ENCODE measurements around the gene SRSF10. TPM values are rescaled to one million over a fixed set of nuclear protein-coding genes. Genes with fewer than 3 reads are reported as not detected.

SRSF10 gene
- polyA plus RNA-seq, 3 donors, result 66.6 to 76.2 (median 75.6) TPM

DNA sequence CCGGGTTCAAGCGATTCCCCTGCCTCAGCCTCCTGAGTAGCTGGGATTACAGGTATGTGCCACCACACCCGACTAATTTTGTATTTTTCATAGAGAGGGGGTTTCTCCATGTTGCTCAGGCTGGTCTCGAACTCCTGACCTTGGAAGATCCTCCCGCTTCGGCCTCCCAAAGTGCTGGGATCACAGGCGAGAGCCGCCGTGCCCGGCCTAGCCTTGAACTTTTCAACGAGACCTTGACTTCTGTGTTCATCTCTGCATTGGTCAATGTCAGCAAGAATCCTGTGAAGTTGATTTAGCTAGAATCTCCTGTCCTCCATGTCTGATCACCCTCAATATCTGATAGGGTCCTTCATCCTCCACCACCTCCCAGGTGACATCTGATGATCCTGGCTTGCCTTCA, 55.5 kb downstream of the SRSF10 start:
- Histone ChIP-seq H3K4me2 (replicated peaks; ENCODE audit: extremely low read depth, low read length, poor library complexity, severe bottlenecking) (no peak overlapping the region), H3K27ac (ENCODE audit: low read depth in 1 of 2, low read length in 2 of 2) (no peak overlapping the region), H3K36me3 (replicated peaks in 1 of 2; ENCODE audit: control insufficient read depth in 1 of 2, insufficient read depth in 2 of 2, low read length in 2 of 2) (no peaks in the 10 kb centered on the region), H2AFZ (ENCODE audit: insufficient read depth, low read depth, low read length, poor library complexity, severe bottlenecking) (no peak overlapping the region), H3K27me3 (ENCODE audit: control insufficient read depth in 2 of 2, insufficient read depth in 2 of 2, low read length in 2 of 2) (no peaks in the 10 kb centered on the region), H3K9me3 (replicated peaks in 1 of 2; ENCODE audit: control insufficient read depth in 1 of 2, insufficient read depth in 1 of 2, low read length in 2 of 2) (no peaks in the 10 kb centered on the region), H3K9ac (ENCODE audit: insufficient read depth, low read length, poor library complexity, severe bottlenecking) (no peak overlapping the region), H3K4me3 (replicated peaks in 1 of 3; ENCODE audit: low read depth in 2 of 3, low read length in 3 of 3) (no peak overlapping the region), H4K20me1 (ENCODE audit: insufficient read depth, low read length) (no peaks in the 10 kb centered on the region), H3K4me1 (ENCODE audit: control insufficient read depth in 1 of 2, insufficient read depth in 2 of 2, low read length in 2 of 2) (peaks cover 8 to 10% of the 10 kb centered on the region in 2 donors), H3K79me2 (ENCODE audit: insufficient read depth, low read length) (no peaks in the 10 kb centered on the region)
- Mint-ChIP-seq H3K4me1 (peaks cover 11% of the 10 kb centered on the region), H3K27me3 (ENCODE audit: low read depth in 3 of 3) (peaks cover 0 to under 1% (median under 1%) of the 10 kb centered on the region in 3 donors), H3K4me3 (no peak overlapping the region), H3K27ac (peak overlapping the region in 1 of 7 donors; percentile 35), H3K9me3 (peaks cover 0 to 1% (median 0%) of the 10 kb centered on the region in 7 donors), H3K36me3 (no peaks in the 10 kb centered on the region)
- 97% methylated on average over 6 of the region's 11 CpGs for WGBS (ENCODE audit: insufficient coverage)
- no peak for DNase-seq
- intact Hi-C loops (cut with micrococcal nuclease), result loop anchor here in 1 of 2 donors (5.0 kb wide), 1 partner anchor 152 kb away; no protein-coding TSS in a partner anchor
- TF ChIP-seq, protein P1, sequence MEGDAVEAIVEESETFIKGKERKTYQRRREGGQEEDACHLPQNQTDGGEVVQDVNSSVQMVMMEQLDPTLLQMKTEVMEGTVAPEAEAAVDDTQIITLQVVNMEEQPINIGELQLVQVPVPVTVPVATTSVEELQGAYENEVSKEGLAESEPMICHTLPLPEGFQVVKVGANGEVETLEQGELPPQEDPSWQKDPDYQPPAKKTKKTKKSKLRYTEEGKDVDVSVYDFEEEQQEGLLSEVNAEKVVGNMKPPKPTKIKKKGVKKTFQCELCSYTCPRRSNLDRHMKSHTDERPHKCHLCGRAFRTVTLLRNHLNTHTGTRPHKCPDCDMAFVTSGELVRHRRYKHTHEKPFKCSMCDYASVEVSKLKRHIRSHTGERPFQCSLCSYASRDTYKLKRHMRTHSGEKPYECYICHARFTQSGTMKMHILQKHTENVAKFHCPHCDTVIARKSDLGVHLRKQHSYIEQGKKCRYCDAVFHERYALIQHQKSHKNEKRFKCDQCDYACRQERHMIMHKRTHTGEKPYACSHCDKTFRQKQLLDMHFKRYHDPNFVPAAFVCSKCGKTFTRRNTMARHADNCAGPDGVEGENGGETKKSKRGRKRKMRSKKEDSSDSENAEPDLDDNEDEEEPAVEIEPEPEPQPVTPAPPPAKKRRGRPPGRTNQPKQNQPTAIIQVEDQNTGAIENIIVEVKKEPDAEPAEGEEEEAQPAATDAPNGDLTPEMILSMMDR (IDR thresholded peaks at IDR 0.05), result no peak

DNA sequence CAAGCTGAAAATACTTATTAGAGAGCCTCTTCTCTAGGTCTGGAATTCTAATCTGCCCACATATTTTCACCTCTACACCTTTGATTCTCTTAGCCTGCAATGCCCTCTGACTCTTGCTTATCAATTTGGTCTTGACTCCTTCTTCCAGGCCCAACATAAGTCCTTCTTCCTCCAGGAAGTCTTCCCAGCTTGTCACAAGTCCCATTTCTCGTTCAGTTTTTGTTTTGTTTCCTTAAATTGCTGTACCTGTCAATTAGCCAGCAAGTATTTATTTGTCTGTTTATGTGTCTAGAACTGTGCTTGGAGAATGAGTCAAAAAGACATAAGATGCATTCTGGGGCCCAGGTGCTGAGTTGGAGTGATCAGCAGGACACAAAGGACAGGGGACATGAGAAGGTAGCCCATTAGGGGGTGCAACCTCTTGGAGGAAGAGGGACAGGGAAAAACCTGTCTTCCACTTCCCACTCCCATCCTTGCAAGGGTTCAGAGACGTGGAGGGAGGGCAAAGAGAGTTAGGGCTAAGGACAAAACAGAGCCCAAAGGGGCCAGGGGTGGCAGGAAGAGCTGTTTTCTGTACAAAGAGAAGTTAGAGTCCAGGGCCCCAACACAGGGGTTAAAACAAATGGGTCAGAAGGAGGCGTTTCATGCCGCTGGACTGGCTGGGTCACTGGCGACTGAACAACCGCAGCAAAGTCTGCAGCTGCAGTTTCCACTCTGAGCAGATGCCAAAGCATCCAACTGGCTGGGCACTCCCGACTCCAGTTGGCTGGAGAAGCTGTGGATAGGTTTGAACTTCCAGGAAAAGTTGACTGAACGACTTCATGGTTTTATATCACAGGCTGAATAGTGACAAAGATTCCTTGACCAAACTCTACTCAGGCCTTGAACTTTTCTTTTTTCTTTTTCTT, 56.3 kb downstream of the SRSF10 start:
- TF ChIP-seq, protein P1 (IDR thresholded peaks at IDR 0.05), result no peak
- H3K27ac Mint-ChIP-seq, result no peak overlapping the region
- 88% methylated on average over 4 of the region's 8 CpGs for WGBS (ENCODE audit: insufficient coverage)
- no peaks in the 10 kb centered on the region for H3K36me3 Mint-ChIP-seq
- no peaks in the 10 kb centered on the region for H3K27me3 ChIP-seq (ENCODE audit: control insufficient read depth in 2 of 2, insufficient read depth in 2 of 2, low read length in 2 of 2)
- no peaks in the 10 kb centered on the region for H3K9me3 ChIP-seq (replicated peaks in 1 of 2; ENCODE audit: control insufficient read depth in 1 of 2, insufficient read depth in 1 of 2, low read length in 2 of 2)
- H3K4me1 Mint-ChIP-seq, result peaks cover 12% of the 10 kb centered on the region
- no peaks in the 10 kb centered on the region for H4K20me1 ChIP-seq (ENCODE audit: insufficient read depth, low read length)
- no peak overlapping the region for H3K27ac ChIP-seq (ENCODE audit: low read depth in 1 of 2, low read length in 2 of 2)
- peaks cover 8 to 12% of the 10 kb centered on the region in 2 donors for H3K4me1 ChIP-seq (ENCODE audit: control insufficient read depth in 1 of 2, insufficient read depth in 2 of 2, low read length in 2 of 2)
- no peaks in the 10 kb centered on the region for H3K27me3 Mint-ChIP-seq (ENCODE audit: low read depth in 3 of 3)
- peak overlapping the region; percentile 15 for H2AFZ ChIP-seq (ENCODE audit: insufficient read depth, low read depth, low read length, poor library complexity, severe bottlenecking)
- H3K9me3 Mint-ChIP-seq, result peaks cover 0 to 1% (median 0%) of the 10 kb centered on the region in 7 donors
- H3K4me3 ChIP-seq (replicated peaks in 1 of 3; ENCODE audit: low read depth in 2 of 3, low read length in 3 of 3), result no peak overlapping the region
- H3K4me3 Mint-ChIP-seq, result no peak overlapping the region
- H3K4me2 ChIP-seq (replicated peaks; ENCODE audit: extremely low read depth, low read length, poor library complexity, severe bottlenecking), result no peak overlapping the region
- no peaks in the 10 kb centered on the region for H3K36me3 ChIP-seq (replicated peaks in 1 of 2; ENCODE audit: control insufficient read depth in 1 of 2, insufficient read depth in 2 of 2, low read length in 2 of 2)
- no peak overlapping the region for H3K9ac ChIP-seq (ENCODE audit: insufficient read depth, low read length, poor library complexity, severe bottlenecking)
- intact Hi-C loops (cut with micrococcal nuclease), result loop anchor here in 1 of 2 donors (5.0 kb wide), 1 partner anchor 152 kb away; no protein-coding TSS in a partner anchor
- H3K79me2 ChIP-seq (ENCODE audit: insufficient read depth, low read length), result no peaks in the 10 kb centered on the region
- no peak for DNase-seq
